CD4-positive, CD25-positive, alpha-beta regulatory T cell (primary cell): ENCODE measurements around the gene STPG4. TPM values are rescaled to one million over a fixed set of nuclear protein-coding genes. Genes with fewer than 3 reads are reported as not detected.

Source experiments
- ATAC-seq, 2 donors: fragments of 150-1000 bp; cut with Tn5 transposase; one replicate each; pipeline ENCODE4 v1.10.0; 2021; ENCODE audit warnings: low read depth in 2 of 2, moderate number of reproducible peaks in 2 of 2, moderate library complexity in 1 of 2
- DNase-seq, 3 donors: peaks; one replicate each; pipeline versions ENCODE4 v3.0.0 to v3.0.0-alpha.2; 2012 to 2022; ENCODE audit warnings: mixed read lengths in 1 of 3
- H3K27ac ChIP-seq: one replicate; pipeline ENCODE4 v1.7.0; 2013; ENCODE audit warnings: mild to moderate bottlenecking, low read length; ENCODE audit not compliant: insufficient read depth, poor library complexity, severe bottlenecking
- H3K27me3 ChIP-seq: one replicate; pipeline ENCODE4 v1.7.0; 2013; ENCODE audit warnings: low read length; ENCODE audit not compliant: control insufficient read depth, insufficient read depth
- H3K36me3 ChIP-seq: one replicate; pipeline ENCODE4 v1.7.0; 2013; ENCODE audit warnings: mild to moderate bottlenecking, low read length, moderate library complexity; ENCODE audit not compliant: control insufficient read depth, insufficient read depth
- H3K4me1 ChIP-seq: 2 replicates; pipeline ENCODE4 v1.7.0; 2013; ENCODE audit warnings: mild to moderate bottlenecking, low read length; ENCODE audit not compliant: insufficient read depth, control insufficient read depth, poor library complexity, severe bottlenecking
- H3K4me3 ChIP-seq: one replicate; pipeline ENCODE4 v1.7.0; 2013; ENCODE audit warnings: low read depth, mild to moderate bottlenecking, low read length, moderate library complexity
- H3K9me3 ChIP-seq, 2 experiments: 1 replicate in 1 of 2; 2 replicates in 1 of 2; pipeline ENCODE4 v1.7.0; 2013; ENCODE audit warnings: low read length in 2 of 2, mild to moderate bottlenecking in 1 of 2, moderate library complexity in 1 of 2; ENCODE audit not compliant: control insufficient read depth in 2 of 2
- H3K27ac Mint-ChIP-seq, 3 donors: one replicate each; pipeline ENCODE4 v1.8.0; 2020 to 2022; ENCODE audit warnings: mild to moderate bottlenecking in 3 of 3, mixed read lengths in 3 of 3, moderate library complexity in 2 of 3
- H3K27me3 Mint-ChIP-seq: one replicate; pipeline ENCODE4 v1.8.0; 2022; ENCODE audit warnings: mild to moderate bottlenecking, mixed read lengths
- H3K36me3 Mint-ChIP-seq: one replicate; pipeline ENCODE4 v1.8.0; 2020; ENCODE audit warnings: mixed read lengths
- H3K4me1 Mint-ChIP-seq, 4 donors: one replicate each; pipeline ENCODE4 v1.8.0; 2020 to 2022; ENCODE audit warnings: mixed read lengths in 4 of 4, mild to moderate bottlenecking in 1 of 4
- H3K4me3 Mint-ChIP-seq, 4 donors: one replicate each; pipeline ENCODE4 v1.8.0; 2020 to 2022; ENCODE audit warnings: mild to moderate bottlenecking in 4 of 4, mixed read lengths in 4 of 4, moderate library complexity in 3 of 4
- H3K9me3 Mint-ChIP-seq, 7 donors: one replicate each; pipeline ENCODE4 v1.8.0; 2020 to 2022; ENCODE audit warnings: mixed read lengths in 7 of 7, mild to moderate bottlenecking in 3 of 7, moderate library complexity in 2 of 7
- polyA plus RNA-seq, 4 donors: library from polyadenylated mRNA; unstranded; fragments of 300-500 nt; fragmentation: Illumina TruSeq; gene quantifications; one replicate each; pipeline ENCODE4 v1.2.3, GENCODE V29; 2021
- total RNA-seq: library from RNA; stranded (reverse); gene quantifications from one replicate; pipeline ENCODE4 v1.2.3, GENCODE V29; 2022

Gene STPG4
- total and polyA plus RNA-seq, 5 donors from 2014 or later, result 0.32 TPM; not detected in 4

- Histone ChIP-seq H3K4me1 (peaks cover 37% of the 10 kb centered on the region), H3K27ac (no peak overlapping the region), H3K9me3 (no peaks in the 10 kb centered on the region), H3K27me3 (no peaks in the 10 kb centered on the region), H3K36me3 (peaks cover 38% of the 10 kb centered on the region), H3K4me3 (no peak overlapping the region)
- DNase-seq (no peak), ATAC-seq (no peak)
- peaks cover 17% of the 10 kb centered on the region for H3K36me3 Mint-ChIP-seq
- H3K4me3 Mint-ChIP-seq, result no peak overlapping the region
- H3K27me3 Mint-ChIP-seq, result no peaks in the 10 kb centered on the region
- peaks cover 0 to 36% (median 23%) of the 10 kb centered on the region in 4 donors for H3K4me1 Mint-ChIP-seq
- H3K9me3 Mint-ChIP-seq, result no peaks in the 10 kb centered on the region
- H3K27ac Mint-ChIP-seq, result peak overlapping the region; percentile 63 to 81 (median 71)
These were observed 87.2 kb downstream of the STPG4 start for GRCh38 chr2:47067788-47068407.

DNA sequence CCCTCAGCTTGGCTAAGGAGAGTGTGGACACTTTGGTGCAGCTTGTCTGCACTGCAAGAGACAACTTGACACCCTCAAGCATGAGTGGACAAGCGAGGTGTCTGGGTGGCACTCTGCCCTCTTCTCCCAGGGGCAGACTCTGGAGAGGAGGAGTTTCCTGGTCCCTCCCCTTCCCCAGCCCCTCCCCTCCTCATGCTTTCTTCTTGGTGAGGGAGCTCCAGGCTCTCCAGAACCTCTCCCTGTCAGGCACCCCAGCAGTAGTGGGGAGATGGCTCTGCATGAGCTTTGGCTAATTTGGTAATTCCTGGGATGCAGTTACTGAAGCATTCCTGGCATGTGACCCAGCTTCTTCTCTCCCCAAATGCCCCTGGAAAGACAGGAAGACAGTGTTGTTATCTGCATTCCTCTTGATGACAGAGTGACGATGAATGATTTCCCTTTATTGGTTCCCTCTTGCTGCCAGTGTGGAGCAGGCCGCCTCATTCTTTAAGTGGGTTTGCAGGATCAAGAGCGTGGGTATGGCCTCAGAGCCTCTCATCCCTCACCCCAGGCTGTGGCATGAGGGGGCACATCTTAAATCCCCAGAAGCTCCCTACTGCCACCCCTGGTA is 89.2 kb downstream of the STPG4 start:
- H3K36me3 ChIP-seq, result peaks cover 51% of the 10 kb centered on the region
- peak overlapping the region in 2 of 3 donors; percentile 47 to 77 for H3K27ac Mint-ChIP-seq

DNA sequence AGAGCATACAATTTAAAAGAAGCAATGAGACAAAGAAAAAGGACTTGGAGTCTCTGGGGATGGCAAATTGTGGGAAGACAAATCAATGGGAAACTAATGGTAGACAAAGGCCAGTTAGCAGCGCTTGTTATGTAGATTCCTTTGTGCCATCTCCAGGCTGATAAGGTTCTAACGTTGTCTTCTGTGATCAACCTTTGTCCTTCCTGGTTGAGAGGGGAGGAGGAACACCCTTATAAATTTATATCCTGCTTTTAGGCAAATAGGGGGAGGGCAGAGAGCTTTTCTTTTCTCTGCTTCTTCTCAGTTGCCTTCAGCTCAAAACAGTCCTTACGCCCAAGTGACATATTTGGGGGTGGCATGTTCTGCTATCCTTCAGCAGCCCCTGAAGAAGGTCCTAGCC is 89.8 kb downstream of the STPG4 start:
- Mint-ChIP-seq H3K9me3 (no peaks in the 10 kb centered on the region), H3K4me1 (peaks cover 0 to 17% (median 12%) of the 10 kb centered on the region in 4 donors), H3K27ac (no peak overlapping the region), H3K4me3 (no peak overlapping the region), H3K36me3 (peaks cover 21% of the 10 kb centered on the region), H3K27me3 (no peaks in the 10 kb centered on the region)
- H3K27me3 ChIP-seq, result no peaks in the 10 kb centered on the region
- peaks cover 55% of the 10 kb centered on the region for H3K36me3 ChIP-seq
- H3K27ac ChIP-seq, result no peak overlapping the region
- H3K9me3 ChIP-seq, result no peaks in the 10 kb centered on the region
- ATAC-seq (no peak), DNase-seq (no peak)
- H3K4me3 ChIP-seq, result no peak overlapping the region
- peaks cover 22% of the 10 kb centered on the region for H3K4me1 ChIP-seq

More for the DNA sequence above, 89.2 kb downstream of the STPG4 start:
- Histone ChIP-seq H3K4me3 (no peak overlapping the region), H3K4me1 (peaks cover 28% of the 10 kb centered on the region), H3K27me3 (no peaks in the 10 kb centered on the region), H3K9me3 (no peaks in the 10 kb centered on the region), H3K27ac (no peak overlapping the region)
- Mint-ChIP-seq H3K4me3 (no peak overlapping the region), H3K27me3 (no peaks in the 10 kb centered on the region), H3K9me3 (no peaks in the 10 kb centered on the region), H3K4me1 (peaks cover 0 to 21% (median 15%) of the 10 kb centered on the region in 4 donors), H3K36me3 (peaks cover 18% of the 10 kb centered on the region)
- DNase-seq (no peak), ATAC-seq (no peak)

DNA sequence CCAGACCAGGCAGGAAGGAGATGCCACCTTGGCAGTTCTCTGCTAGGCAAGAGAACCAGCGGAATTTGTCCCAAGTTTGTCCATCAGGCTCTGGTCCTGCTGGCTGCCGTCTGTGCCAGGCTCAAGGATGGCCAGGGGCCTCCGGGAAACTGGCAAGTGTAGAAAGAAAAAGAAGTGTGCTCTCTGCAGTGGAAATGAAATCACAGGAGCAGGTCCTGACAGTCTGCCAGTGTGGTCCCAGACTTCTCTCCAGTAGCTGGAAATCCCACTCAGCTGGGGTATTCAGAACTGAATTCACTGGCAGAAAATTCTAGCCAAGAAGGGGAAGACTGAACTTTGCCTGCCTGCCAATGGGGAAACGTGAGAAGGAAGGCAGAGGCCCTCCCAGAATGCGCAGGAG is 91.0 kb downstream of the STPG4 start:
- peaks cover 10% of the 10 kb centered on the region for H3K4me1 ChIP-seq
- DNase-seq (no peak), ATAC-seq (no peak)
- Mint-ChIP-seq H3K9me3 (no peaks in the 10 kb centered on the region), H3K4me3 (no peak overlapping the region), H3K27ac (no peak overlapping the region), H3K36me3 (peaks cover 28% of the 10 kb centered on the region), H3K4me1 (peaks cover 0 to 15% (median 11%) of the 10 kb centered on the region in 4 donors), H3K27me3 (no peaks in the 10 kb centered on the region)
- no peaks in the 10 kb centered on the region for H3K27me3 ChIP-seq
- no peak overlapping the region for H3K27ac ChIP-seq
- H3K36me3 ChIP-seq, result peaks cover 57% of the 10 kb centered on the region
- H3K4me3 ChIP-seq, result no peak overlapping the region
- H3K9me3 ChIP-seq, result no peaks in the 10 kb centered on the region

DNA sequence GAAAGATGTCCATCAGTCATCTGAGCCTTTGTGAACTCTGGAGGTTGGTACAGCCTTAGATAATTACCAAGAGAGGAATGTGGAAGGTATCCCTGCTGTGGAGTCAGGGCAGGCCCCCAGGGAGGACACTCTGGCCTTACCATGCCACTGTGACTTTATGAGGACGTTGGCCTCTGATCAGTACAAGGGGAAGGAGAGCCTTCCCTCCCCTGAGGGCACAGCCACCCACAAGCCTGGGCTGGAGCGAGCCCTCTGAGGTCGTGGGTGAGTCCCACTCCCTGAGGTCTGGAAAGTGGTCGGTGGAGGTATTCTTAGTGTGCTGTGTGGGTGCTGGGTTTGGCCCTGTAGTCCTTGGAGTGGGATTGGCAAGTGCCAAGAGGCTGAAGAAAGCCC is 91.6 kb downstream of the STPG4 start:
- peaks cover 5% of the 10 kb centered on the region for H3K4me1 ChIP-seq
- peaks cover 28% of the 10 kb centered on the region for H3K36me3 Mint-ChIP-seq
- peak overlapping the region in 1 of 3 donors; percentile 50 for H3K27ac Mint-ChIP-seq
- no peak overlapping the region for H3K27ac ChIP-seq
- ATAC-seq (no peak), DNase-seq (no peak)
- no peak overlapping the region for H3K4me3 Mint-ChIP-seq
- no peaks in the 10 kb centered on the region for H3K27me3 ChIP-seq
- H3K36me3 ChIP-seq, result peaks cover 57% of the 10 kb centered on the region
- H3K4me3 ChIP-seq, result no peak overlapping the region
- no peaks in the 10 kb centered on the region for H3K9me3 ChIP-seq
- peaks cover 0 to 13% (median 11%) of the 10 kb centered on the region in 4 donors for H3K4me1 Mint-ChIP-seq
- no peaks in the 10 kb centered on the region for H3K9me3 Mint-ChIP-seq
- no peaks in the 10 kb centered on the region for H3K27me3 Mint-ChIP-seq

GRCh38 chr2:47062681-47063537 is 92.2 kb downstream of the STPG4 start:
- DNase-seq, result no peak
- peak overlapping the region in 2 of 3 donors; percentile 47 to 50 for H3K27ac Mint-ChIP-seq
- H3K4me3 Mint-ChIP-seq, result no peak overlapping the region

DNA sequence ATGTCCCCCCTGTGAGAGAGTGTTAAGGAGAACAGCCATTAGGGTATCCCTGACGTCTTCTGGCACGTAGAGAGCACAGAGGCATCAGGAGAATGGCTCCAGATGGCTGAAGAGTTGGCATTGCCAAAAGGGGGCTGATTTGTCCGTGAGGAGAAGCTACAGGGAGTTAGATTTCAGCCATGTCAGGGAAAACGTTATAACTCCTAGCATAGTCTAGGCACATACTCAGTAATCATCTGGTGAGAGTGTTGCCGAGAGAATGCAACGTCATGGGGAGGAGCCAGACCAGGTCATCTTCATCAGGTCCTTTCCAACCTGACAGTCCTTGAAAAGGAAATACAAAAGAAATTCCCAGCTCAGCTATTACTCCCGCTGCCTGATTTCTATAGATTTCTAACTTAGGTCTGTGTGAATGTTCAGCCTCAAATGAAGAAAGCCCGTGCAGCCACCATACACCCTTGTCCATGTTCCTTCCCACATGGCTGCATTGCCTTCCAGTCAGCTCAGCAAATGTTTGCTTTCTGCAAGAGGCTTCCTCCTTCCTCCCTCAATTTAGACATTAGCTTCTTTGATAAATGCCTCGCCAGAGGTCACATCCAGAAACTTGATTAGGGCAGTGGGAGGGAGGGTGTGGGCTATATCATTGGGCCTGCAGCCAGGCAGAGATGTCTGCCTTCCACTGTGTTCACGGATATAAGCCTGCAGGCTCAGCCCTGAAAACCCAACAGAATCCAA is 93.0 kb downstream of the STPG4 start:
- Histone ChIP-seq H3K27ac (no peak overlapping the region), H3K27me3 (no peaks in the 10 kb centered on the region), H3K4me1 (no peaks in the 10 kb centered on the region), H3K4me3 (no peak overlapping the region), H3K9me3 (no peaks in the 10 kb centered on the region), H3K36me3 (peaks cover 52% of the 10 kb centered on the region)
- DNase-seq, result no peak
- Mint-ChIP-seq H3K27me3 (no peaks in the 10 kb centered on the region), H3K4me3 (no peak overlapping the region), H3K9me3 (no peaks in the 10 kb centered on the region), H3K27ac (no peak overlapping the region), H3K36me3 (peaks cover 23% of the 10 kb centered on the region), H3K4me1 (peaks cover 0 to 13% (median 9%) of the 10 kb centered on the region in 4 donors)
- ATAC-seq, result no peak

More at GRCh38 chr2:47062681-47063537, 92.2 kb downstream of the STPG4 start:
- no peak for ATAC-seq
- H3K4me1 ChIP-seq, result peaks cover under 1% of the 10 kb centered on the region
- peaks cover 57% of the 10 kb centered on the region for H3K36me3 ChIP-seq
- H3K27me3 Mint-ChIP-seq, result no peaks in the 10 kb centered on the region
- H3K27me3 ChIP-seq, result no peaks in the 10 kb centered on the region
- no peak overlapping the region for H3K4me3 ChIP-seq
- peaks cover 0 to 12% (median 9%) of the 10 kb centered on the region in 4 donors for H3K4me1 Mint-ChIP-seq
- peaks cover 28% of the 10 kb centered on the region for H3K36me3 Mint-ChIP-seq
- H3K27ac ChIP-seq, result no peak overlapping the region
- H3K9me3 Mint-ChIP-seq, result no peaks in the 10 kb centered on the region
- no peaks in the 10 kb centered on the region for H3K9me3 ChIP-seq
